T47D (cell line): ENCODE measurements around the gene CXCR6.
A peak's percentile ranks its signal among the peaks of the same experiment; 100 is the strongest.
"Not testable (repeated sequence)": the region's sequence is repeated elsewhere in the genome, so short reads cannot be mapped to it uniquely, and the experiment has no call there.

Experiments used
- DNase-seq, 2 experiments: peaks; one replicate each; pipeline versions ENCODE4 v3.0.0 to v3.0.0-alpha.2; 2011 to 2012; ENCODE audit warnings: low read depth in 1 of 2, low spot score in 1 of 2
- JUND ChIP-seq: IDR thresholded peaks from 2 replicates; pipeline ENCODE4 v1.6.1; 2012; ENCODE audit warnings: low read depth
- in situ Hi-C: cut with HindIII; loops from 2 replicates; pipeline ENCODE4 v1.10.0; 2016; ENCODE audit warnings: low sequenced_read_pairs, low pct_unique_long_range_greater_than_20kb

Gene CXCR6

GRCh38 chr3:45992821-45993221, 49.6 kb downstream of the CXCR6 start:
- no peak for TF ChIP-seq JUND
- no peak for DNase-seq
- in situ Hi-C loops: no loop called here

GRCh38 chr3:45993421-45994027, 50.3 kb downstream of the CXCR6 start:
- in situ Hi-C loops: no loop called here
- DNase-seq: no peak
- TF ChIP-seq JUND: no peak

DNA sequence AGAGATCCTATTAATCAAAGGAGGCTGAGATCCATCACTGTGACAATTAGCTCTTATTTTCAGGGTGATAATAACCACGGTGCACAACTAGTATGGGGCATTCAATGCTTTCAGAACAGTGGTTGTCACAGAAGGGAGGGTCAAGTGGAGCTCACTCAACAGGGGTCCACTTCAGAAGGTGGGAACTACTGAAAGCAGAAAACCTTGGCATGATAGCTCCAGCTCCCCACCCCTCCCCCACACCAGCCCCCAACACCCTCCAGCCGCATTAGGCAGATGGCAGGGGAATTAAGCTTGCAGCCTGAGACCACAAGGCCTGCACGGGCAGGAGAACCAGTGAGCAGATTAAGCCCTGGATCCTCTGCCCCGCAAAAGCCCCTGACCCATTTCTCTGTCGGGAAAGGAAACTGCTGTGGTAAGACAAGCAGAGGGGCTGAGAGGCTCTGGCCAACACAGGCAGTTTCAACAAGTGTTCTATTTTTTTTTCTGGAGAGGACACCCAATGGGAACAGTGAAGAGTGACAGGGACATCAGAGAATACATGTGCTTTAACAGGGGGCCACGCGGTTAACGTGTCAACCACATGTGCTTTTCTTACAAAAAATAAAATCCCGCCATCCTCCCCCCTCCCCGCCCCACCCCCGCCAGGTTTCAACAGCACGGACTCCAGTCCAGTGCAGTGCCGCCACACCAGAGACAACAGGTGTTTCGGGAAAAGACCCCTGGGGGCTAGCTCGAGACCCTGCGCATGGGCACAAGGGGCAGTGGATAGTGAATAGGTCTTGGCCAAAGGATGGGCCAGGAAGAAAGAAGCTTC, 51.4 kb downstream of the CXCR6 start:
- peak in 1 of 2 experiments; percentile 7 for DNase-seq
- TF ChIP-seq JUND: no peak
- in situ Hi-C loops: no loop called here

DNA sequence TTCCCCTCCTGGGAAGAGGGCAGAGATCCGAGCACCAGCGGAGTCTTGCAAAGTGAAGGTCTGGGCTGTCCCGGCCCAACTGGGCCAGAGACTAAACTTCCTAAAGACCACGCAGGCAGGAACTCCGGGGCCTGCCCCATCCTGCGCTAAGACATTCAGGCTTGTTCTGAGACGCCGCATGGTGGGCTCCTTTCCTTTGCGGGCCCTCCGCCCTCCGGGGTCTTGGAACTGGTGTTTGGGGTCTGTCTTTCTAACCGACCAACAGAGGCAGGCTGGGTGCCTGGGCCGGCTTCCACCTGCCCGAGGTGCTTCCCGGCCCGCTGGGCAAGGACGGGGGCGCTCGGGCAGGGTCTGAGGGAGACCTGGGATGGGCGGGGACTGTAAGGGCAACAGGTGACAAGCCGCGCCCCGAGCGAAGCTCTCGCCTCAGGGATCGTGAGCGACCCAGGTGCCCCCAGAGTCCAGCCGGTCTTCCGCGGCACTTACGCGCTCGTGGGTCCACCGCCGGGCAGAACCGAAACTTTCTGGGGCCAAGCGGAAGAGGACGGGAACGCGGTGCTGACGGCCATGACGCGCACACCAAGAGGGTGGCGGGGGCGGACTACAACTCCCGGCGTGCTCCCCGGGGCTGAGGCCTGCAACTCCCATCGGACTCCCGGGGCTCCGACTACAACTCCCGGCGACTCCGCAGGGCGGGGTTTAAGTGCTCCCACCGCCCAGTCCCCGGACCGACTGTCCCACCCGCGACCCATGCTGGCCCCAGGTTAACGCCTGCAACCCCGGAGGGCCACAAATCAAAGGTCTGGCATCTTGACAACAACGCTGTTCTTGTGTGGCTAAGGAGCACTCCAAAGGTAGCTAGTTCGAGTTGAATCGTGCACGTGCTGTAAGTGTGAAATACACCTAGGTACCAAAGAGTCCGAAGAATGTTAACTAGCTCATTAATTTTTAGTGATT, 52.2 kb downstream of the CXCR6 start, which contains the start of gene FYCO1:
Gene FYCO1 (minus strand): TSS at position 589 of the 957 bp plus-strand sequence. CDS start 10,914 bp downstream, outside the sequence.
- TF ChIP-seq JUND: no peak
- in situ Hi-C loops: no loop called here
- peak; percentile 90 for DNase-seq

DNA sequence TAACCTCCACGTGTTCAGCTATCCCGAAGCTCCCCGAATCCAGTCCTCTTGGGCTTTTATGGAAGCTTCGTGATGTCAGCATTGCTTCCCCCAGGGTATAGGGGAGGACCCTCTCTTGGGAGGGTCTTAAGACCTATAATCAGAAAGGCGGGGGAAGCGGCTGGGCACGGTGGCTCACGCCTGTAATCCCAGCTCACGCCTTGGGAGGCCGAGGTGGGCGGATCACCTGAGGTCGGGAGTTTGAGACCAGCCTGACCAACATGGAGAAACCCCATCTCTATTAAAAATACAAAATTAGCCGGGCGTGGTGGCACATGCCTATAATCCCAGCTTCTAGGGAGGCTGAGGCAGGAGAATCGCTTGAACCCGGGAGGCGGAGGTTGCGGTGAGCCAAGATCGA, 54.2 kb downstream of the CXCR6 start:
- in situ Hi-C loops, DNase-seq: not testable (repeated sequence)

- in situ Hi-C loops: no loop called here
- no peak for TF ChIP-seq JUND
- DNase-seq: no peak
Observed at GRCh38 chr3:45997942-45998341, 54.7 kb downstream of the CXCR6 start.
